HG02885 (cell line): ENCODE measurements around the gene CCIN.

Experiments
- ATAC-seq: cut with Tn5 transposase; IDR thresholded peaks from one replicate; pipeline ENCODE4 v1.9.1; 2021; ENCODE audit warnings: mild to moderate bottlenecking; ENCODE audit not compliant: unreplicated experiment, poor library complexity

Gene CCIN

DNA sequence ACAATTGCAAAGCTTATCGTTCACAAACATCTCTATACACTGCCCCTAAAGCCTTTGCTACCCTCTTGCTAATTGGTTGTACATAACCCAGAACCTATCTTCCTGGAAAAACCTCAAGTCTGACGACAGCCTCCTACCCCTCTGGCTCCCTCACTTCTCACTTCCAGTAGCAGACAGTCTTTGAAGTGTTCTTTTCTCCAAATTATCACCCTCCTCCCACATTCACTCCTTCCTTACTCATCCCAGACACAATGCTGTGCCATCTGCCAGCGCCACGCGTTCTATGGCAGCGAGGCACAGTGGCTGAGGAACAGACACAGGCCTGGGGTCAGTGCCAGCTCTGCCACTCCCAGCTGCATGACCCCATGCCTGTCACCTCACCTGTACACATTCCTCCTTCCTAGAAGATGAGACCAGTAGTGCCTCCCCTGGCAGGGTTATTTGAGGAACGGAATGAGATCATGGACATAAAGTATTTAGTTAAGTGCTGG is 49.3 kb downstream of the CCIN start:
- no peak for ATAC-seq
